Parathyroid adenoma (tissue), 2 donors: ENCODE measurements around the gene PPP2R5A.

Source experiments
- H2AFZ ChIP-seq: fragments of 300-600 bp; sonication (generic); one replicate; pipeline ENCODE4 v1.7.0; 2017; ENCODE audit warnings: antibody characterized with exemption, mild to moderate bottlenecking
- H3K27ac ChIP-seq: fragments of 300-600 bp; sonication (generic); one replicate; pipeline ENCODE4 v1.7.0; 2017
- H3K27me3 ChIP-seq: fragments of 300-600 bp; sonication (generic); one replicate; pipeline ENCODE4 v1.7.0; 2017; ENCODE audit warnings: low read length; ENCODE audit not compliant: control insufficient read depth, insufficient read depth
- H3K36me3 ChIP-seq: fragments of 300-600 bp; sonication (generic); one replicate; pipeline ENCODE4 v1.7.0; 2017; ENCODE audit warnings: low read length; ENCODE audit not compliant: control insufficient read depth, insufficient read depth
- H3K4me1 ChIP-seq: fragments of 300-600 bp; sonication (generic); one replicate; pipeline ENCODE4 v1.7.0; 2017; ENCODE audit warnings: control low read depth
- H3K4me2 ChIP-seq: fragments of 300-600 bp; sonication (generic); one replicate; pipeline ENCODE4 v1.7.0; 2017; ENCODE audit warnings: low read length
- H3K4me3 ChIP-seq: fragments of 300-600 bp; sonication (generic); one replicate; pipeline ENCODE4 v1.7.0; 2017; ENCODE audit warnings: low read depth, low read length
- H3K79me2 ChIP-seq: fragments of 300-600 bp; sonication (generic); one replicate; pipeline ENCODE4 v1.7.0; 2017; ENCODE audit warnings: control low read depth
- H3K9ac ChIP-seq: fragments of 300-600 bp; sonication (generic); one replicate; pipeline ENCODE4 v1.7.0; 2017; ENCODE audit warnings: mild to moderate bottlenecking
- H3K9me3 ChIP-seq: fragments of 300-600 bp; sonication (generic); one replicate; pipeline ENCODE4 v1.7.0; 2017; ENCODE audit warnings: low read length; ENCODE audit not compliant: control insufficient read depth
- CTCF ChIP-seq: fragments of 300-600 bp; sonication (generic); IDR thresholded peaks from one replicate; pipeline ENCODE4 v1.7.0; 2017; ENCODE audit warnings: antibody characterized with exemption, mild to moderate bottlenecking
- donor health status: primary hyperparathyroidism.

PPP2R5A gene

GRCh38 chr1:212238552-212238951 is 46.7 kb upstream of the PPP2R5A start:
- Histone ChIP-seq H3K9ac (no peak overlapping the region), H3K27ac (no peak overlapping the region), H3K4me2 (peak overlapping the region; percentile 6), H3K9me3 (no peaks in the 10 kb centered on the region), H2AFZ (peak overlapping the region; percentile 70), H3K4me3 (no peak overlapping the region), H3K36me3 (no peaks in the 10 kb centered on the region), H3K27me3 (no peaks in the 10 kb centered on the region), H3K4me1 (peaks cover 10% of the 10 kb centered on the region), H3K79me2 (no peaks in the 10 kb centered on the region)
- TF ChIP-seq CTCF = no peak

GRCh38 chr1:212241501-212241900 is 43.7 kb upstream of the PPP2R5A start:
- Histone ChIP-seq H3K4me1 (peaks cover 10% of the 10 kb centered on the region), H2AFZ (no peak overlapping the region), H3K27me3 (no peaks in the 10 kb centered on the region), H3K9ac (no peak overlapping the region), H3K4me2 (no peak overlapping the region), H3K9me3 (no peaks in the 10 kb centered on the region), H3K4me3 (no peak overlapping the region), H3K79me2 (no peaks in the 10 kb centered on the region), H3K27ac (peak overlapping the region; percentile 30), H3K36me3 (no peaks in the 10 kb centered on the region)
- TF ChIP-seq CTCF = no peak

- no peaks in the 10 kb centered on the region for H3K27me3 ChIP-seq
- no peak overlapping the region for H3K4me3 ChIP-seq
- no peaks in the 10 kb centered on the region for H3K79me2 ChIP-seq
- peak overlapping the region; percentile 30 for H3K27ac ChIP-seq
- H2AFZ ChIP-seq = peak overlapping the region; percentile 50
- no peak for TF ChIP-seq CTCF
- peaks cover 10% of the 10 kb centered on the region for H3K4me1 ChIP-seq
- H3K9me3 ChIP-seq = no peaks in the 10 kb centered on the region
- no peak overlapping the region for H3K4me2 ChIP-seq
- H3K36me3 ChIP-seq = no peaks in the 10 kb centered on the region
- H3K9ac ChIP-seq = no peak overlapping the region
Measured at GRCh38 chr1:212241957-212242287, 43.3 kb upstream of the PPP2R5A start.

- Histone ChIP-seq H3K36me3 (no peaks in the 10 kb centered on the region), H3K4me2 (peak overlapping the region; percentile 30), H3K9me3 (no peaks in the 10 kb centered on the region), H3K4me1 (peaks cover 10% of the 10 kb centered on the region), H3K27ac (peak overlapping the region; percentile 30), H3K9ac (no peak overlapping the region), H3K27me3 (no peaks in the 10 kb centered on the region), H3K4me3 (no peak overlapping the region), H3K79me2 (no peaks in the 10 kb centered on the region), H2AFZ (peak overlapping the region; percentile 50)
- TF ChIP-seq CTCF = no peak
Measured at GRCh38 chr1:212242288-212242984, 42.8 kb upstream of the PPP2R5A start.

GRCh38 chr1:212242985-212243308 is 42.3 kb upstream of the PPP2R5A start:
- H3K36me3 ChIP-seq = no peaks in the 10 kb centered on the region
- H3K4me2 ChIP-seq = no peak overlapping the region
- no peaks in the 10 kb centered on the region for H3K9me3 ChIP-seq
- H3K27ac ChIP-seq = peak overlapping the region; percentile 29
- no peak overlapping the region for H3K9ac ChIP-seq
- H3K27me3 ChIP-seq = no peaks in the 10 kb centered on the region
- peaks cover 10% of the 10 kb centered on the region for H3K4me1 ChIP-seq
- no peak for TF ChIP-seq CTCF
- no peak overlapping the region for H3K4me3 ChIP-seq
- no peak overlapping the region for H2AFZ ChIP-seq
- no peaks in the 10 kb centered on the region for H3K79me2 ChIP-seq
